Prostate gland (tissue), 2 donors: Measurements from ENCODE around the gene WDR45.

Source experiments
- CTCF ChIP-seq, 4 experiments: fragments of 200-600 bp in 2 of 4; fragments of 450-650 bp in 2 of 4; sonication (generic) in 2 of 4; IDR thresholded peaks; 1 replicate in 3 of 4; 2 replicates in 1 of 4; pipeline ENCODE4 v1.5.1; 2016 to 2019; ENCODE audit warnings: antibody characterized with exemption in 4 of 4, mild to moderate bottlenecking in 2 of 4, moderate library complexity in 2 of 4
- POLR2A ChIP-seq: fragments of 450-650 bp; IDR thresholded peaks from one replicate; pipeline ENCODE4 v1.6.1; 2016; ENCODE audit warnings: antibody characterized with exemption, mild to moderate bottlenecking
- POLR2AphosphoS5 ChIP-seq: sonication (generic); formaldehyde crosslinking; IDR thresholded peaks from one replicate; pipeline ENCODE4 v1.6.1; 2017; ENCODE audit warnings: antibody characterized with exemption

GRCh38 chrX:49073601-49074575 is 5.8 kb downstream of the WDR45 start, which contains the start of gene PRAF2:
- TF ChIP-seq CTCF (IDR thresholded peaks at IDR 0.05) (peak in 1 of 4 experiments; percentile 40), POLR2AphosphoS5 (peak; percentile 96), POLR2A (peak; percentile 57)
